Psoas muscle (tissue), 8 donors: Measurements from ENCODE around the gene CFAP251. TPM values are rescaled to one million over a fixed set of nuclear protein-coding genes. Genes with fewer than 3 reads are reported as not detected.

Experiments used
- ATAC-seq, 4 donors: fragments of 200-7000 bp; cut with Tn5 transposase; one replicate each; pipeline ENCODE4 v1.9.1; 2020; ENCODE audit warnings: moderate library complexity in 3 of 4, mild to moderate bottlenecking in 2 of 4
- DNase-seq, 2 donors: peaks; one replicate each; pipeline ENCODE4 v3.0.0-alpha.2; 2020
- H3K27ac ChIP-seq: fragments of 200-600 bp; one replicate; pipeline ENCODE4 v1.8.0; 2022
- H3K27me3 ChIP-seq, 3 donors: fragments of 200-600 bp in 1 of 3; one replicate each; pipeline versions ENCODE4 v1.6.1 to v1.8.0; 2013 to 2022; ENCODE audit warnings: low read length in 2 of 3, mild to moderate bottlenecking in 2 of 3, moderate library complexity in 1 of 3; ENCODE audit not compliant: insufficient read depth in 3 of 3
- H3K36me3 ChIP-seq, 2 donors: fragments of 200-600 bp in 1 of 2; one replicate each; pipeline versions ENCODE4 v1.6.1 to v1.8.0; 2013 to 2022; ENCODE audit warnings: low read depth in 1 of 2, mild to moderate bottlenecking in 1 of 2, moderate library complexity in 1 of 2; ENCODE audit not compliant: insufficient read depth in 1 of 2
- H3K4me1 ChIP-seq: fragments of 200-600 bp; one replicate; pipeline ENCODE4 v1.8.0; 2022
- H3K4me3 ChIP-seq: fragments of 200-600 bp; one replicate; pipeline ENCODE4 v1.8.0; 2022; ENCODE audit warnings: mild to moderate bottlenecking
- H3K9me3 ChIP-seq: fragments of 200-600 bp; one replicate; pipeline ENCODE4 v1.8.0; 2022
- CTCF ChIP-seq: fragments of 200-600 bp; IDR thresholded peaks from one replicate; pipeline ENCODE4 v1.8.0; 2022; ENCODE audit warnings: antibody characterized with exemption
- WGBS, 3 donors: extraction: QIAGEN DNeasy Blood & Tissue Kit; methylation state at CpG; one replicate each; pipeline versions ENCODE4 v1.1.6 to v1.1.7; 2013; 5-methylcytosine and 5-hydroxymethylcytosine counted together
- intact Hi-C, 2 donors: fragments of 100-400 bp; cut with DNase I; formaldehyde crosslinking; loops; one replicate each; pipeline versions ENCODE4 v1.11.0 to v1.14.2; 2022
- polyA plus RNA-seq, 3 donors: library from polyadenylated mRNA; stranded (reverse); fragments of 200-250 nt; gene quantifications; one replicate each; pipeline ENCODE4 v1.2.3, GENCODE V29; 2013
- total RNA-seq, 4 donors: library from RNA; stranded (reverse); fragmentation: NEBNext Ultra II Directional in 2 of 4; extraction: Animal tissue kit (Norgen Biotek cat#: 25700) in 2 of 4; gene quantifications; one replicate each; pipeline versions ENCODE4 v1.2.1 to v1.2.4, GENCODE V29; 2021 to 2023
- donor health status: healthy with polysubstance abuse.
- donor health status: DM: no; HTN: no; CAD: no; lungs with moderate emphysema.
- donor health status: Bipolar disorder and iron deficiency.
- donor health status: healthy.
- donor health status: DM: yes; HTN: yes; CAD: no.
- donor health status: DM: no; HTN: no; CAD: no.
- donor health status: DM: no; HTN: no; CAD: no.
- donor health status: DM: yes; HTN: yes; CAD: no.

CFAP251 gene
- total and polyA plus RNA-seq, 7 donors = 0.36 to 0.79 (median 0.64) TPM

DNA sequence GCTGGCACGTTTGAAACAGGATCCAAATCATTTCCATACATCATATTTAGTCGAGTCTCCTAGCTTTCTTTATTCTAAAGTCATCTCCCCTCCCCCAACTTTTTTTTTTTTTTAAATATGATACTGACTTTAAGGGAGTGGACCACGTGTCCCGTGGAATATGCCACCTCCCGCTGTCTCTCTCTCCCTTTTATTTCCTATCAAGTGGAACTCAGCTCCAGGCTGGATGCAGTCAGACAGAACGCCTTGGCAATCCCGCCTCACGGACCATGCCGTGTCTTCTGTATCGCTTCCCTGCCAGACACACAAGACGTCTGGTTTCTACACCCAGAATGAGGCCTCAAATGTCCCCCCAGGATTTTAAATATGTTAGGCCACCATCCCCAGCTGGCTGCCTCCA lies 124.5 kb downstream of the CFAP251 start:
- no peak for TF ChIP-seq CTCF
- Histone ChIP-seq H3K4me3 (no peak overlapping the region), H3K9me3 (no peaks in the 10 kb centered on the region), H3K27me3 (no peaks in the 10 kb centered on the region), H3K4me1 (no peaks in the 10 kb centered on the region), H3K36me3 (peaks cover 0 to 64% of the 10 kb centered on the region in 2 donors), H3K27ac (no peak overlapping the region)
- intact Hi-C loops = no loop called here
- 74 to 78% (median 76%) methylated on average over 11 of the region's 11 CpGs for WGBS, 3 donors
- ATAC-seq (no peak), DNase-seq (no peak)

DNA sequence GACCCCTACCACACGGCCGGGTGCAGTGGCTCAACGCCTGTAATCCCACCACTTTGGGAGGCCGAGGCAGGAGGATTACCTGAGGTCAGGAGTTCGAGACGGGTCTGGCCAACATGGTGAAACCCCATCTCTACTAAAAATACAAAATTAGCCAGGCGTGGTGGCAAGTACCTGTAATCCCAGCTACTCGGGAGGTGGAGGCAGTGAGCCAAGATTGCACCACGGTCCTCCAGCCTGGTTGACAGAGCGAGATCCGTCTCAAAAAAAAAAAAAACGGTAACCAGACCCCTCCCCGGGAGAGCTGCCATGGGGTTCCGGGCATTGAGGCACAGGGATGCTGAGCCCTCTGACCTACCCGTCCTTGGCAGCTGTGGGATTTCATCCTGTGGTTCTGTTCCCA lies 125.1 kb downstream of the CFAP251 start:
- Histone ChIP-seq H3K27me3 (no peaks in the 10 kb centered on the region), H3K36me3 (peaks cover 0 to 62% of the 10 kb centered on the region in 2 donors)
- 68 to 86% (median 77%) methylated on average over 15 of the region's 15 CpGs for WGBS, 3 donors

GRCh38 chr12:122045262-122045661 lies 126.9 kb downstream of the CFAP251 start:
- no peak for ATAC-seq
- H3K27ac ChIP-seq = no peak overlapping the region
- H3K4me1 ChIP-seq = no peaks in the 10 kb centered on the region
- no peak for TF ChIP-seq CTCF
- DNase-seq = no peak
- intact Hi-C loops = no loop called here
- no peaks in the 10 kb centered on the region for H3K9me3 ChIP-seq
- WGBS, 3 donors = 97 to 98% (median 98%) methylated on average over 7 of the region's 7 CpGs
- H3K27me3 ChIP-seq = no peaks in the 10 kb centered on the region
- peaks cover 0 to 46% of the 10 kb centered on the region in 2 donors for H3K36me3 ChIP-seq
- no peak overlapping the region for H3K4me3 ChIP-seq

More for the DNA sequence above, 125.1 kb downstream of the CFAP251 start:
- Histone ChIP-seq H3K9me3 (no peaks in the 10 kb centered on the region), H3K27ac (no peak overlapping the region), H3K4me3 (no peak overlapping the region), H3K4me1 (no peaks in the 10 kb centered on the region)
- ATAC-seq (no peak), DNase-seq (no peak)
- intact Hi-C loops = no loop called here
- TF ChIP-seq CTCF = no peak

DNA sequence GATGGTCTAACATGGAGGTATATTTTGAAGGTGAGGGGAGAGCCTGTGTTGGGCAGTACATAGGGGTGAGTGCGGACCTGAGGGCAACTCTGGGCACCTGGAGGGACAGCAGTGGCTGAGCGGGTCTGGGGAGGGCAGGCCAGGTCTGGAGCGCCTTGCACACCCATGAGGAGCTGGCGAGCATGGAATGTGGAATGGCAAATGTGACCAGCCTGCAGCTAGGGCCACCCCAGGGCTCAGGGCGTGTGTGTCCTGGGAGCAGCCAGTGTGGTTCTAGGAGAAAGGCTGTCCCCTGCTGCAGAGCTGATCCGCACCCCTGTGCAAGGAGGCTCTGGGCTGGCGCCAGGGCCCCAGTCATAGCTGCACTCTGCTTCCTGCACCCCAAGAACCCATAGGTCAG lies 127.8 kb downstream of the CFAP251 start:
- Histone ChIP-seq H3K4me3 (no peak overlapping the region), H3K36me3 (peaks cover 0 to 46% of the 10 kb centered on the region in 2 donors), H3K9me3 (no peaks in the 10 kb centered on the region), H3K4me1 (peaks cover 7% of the 10 kb centered on the region), H3K27ac (no peak overlapping the region), H3K27me3 (no peaks in the 10 kb centered on the region)
- intact Hi-C loops = no loop called here
- TF ChIP-seq CTCF = no peak
- DNase-seq (no peak), ATAC-seq (no peak)
- WGBS, 3 donors = 95 to 96% (median 96%) methylated on average over 7 of the region's 7 CpGs

GRCh38 chr12:122048151-122048550 lies 129.8 kb downstream of the CFAP251 start:
- no peaks in the 10 kb centered on the region for H3K9me3 ChIP-seq
- WGBS, 3 donors = 94 to 95% (median 94%) methylated on average over 8 of the region's 8 CpGs
- H3K27ac ChIP-seq = no peak overlapping the region
- H3K27me3 ChIP-seq = no peaks in the 10 kb centered on the region
- DNase-seq = no peak
- intact Hi-C loops = no loop called here
- peaks cover 0 to 41% of the 10 kb centered on the region in 2 donors for H3K36me3 ChIP-seq
- H3K4me3 ChIP-seq = no peak overlapping the region
- TF ChIP-seq CTCF = no peak
- no peak for ATAC-seq
- H3K4me1 ChIP-seq = peaks cover 20% of the 10 kb centered on the region
